ENCODE measurements around the gene TMBIM1.

GRCh38 chr2:218275371-218276072 is 16.8 kb downstream of the TMBIM1 start:
- TF ChIP-seq GATA2 (IDR thresholded peaks at IDR 0.05; ENCODE audit: low read depth, low read length), result no peak
- no peak for TF ChIP-seq GATA3 (IDR thresholded peaks at IDR 0.05; ENCODE audit: low read depth, low read length)

Data from SH-SY5Y (cell line).